GM19395 (cell line): Measurements from ENCODE around the gene RETREG1.
"Not testable (repeated sequence)": the region's sequence is repeated elsewhere in the genome, so short reads cannot be mapped to it uniquely, and the experiment has no call there.

Experiments used
- ATAC-seq: cut with Tn5 transposase; IDR thresholded peaks from one replicate; pipeline ENCODE4 v1.9.1; 2021; ENCODE audit warnings: mild to moderate bottlenecking, moderate library complexity; ENCODE audit not compliant: unreplicated experiment

Gene RETREG1

GRCh38 chr5:16493261-16493660 lies 123.5 kb downstream of the RETREG1 start:
- ATAC-seq, result no peak

GRCh38 chr5:16492398-16493140 lies 124.2 kb downstream of the RETREG1 start:
- ATAC-seq, result no peak

GRCh38 chr5:16490911-16491310 lies 125.9 kb downstream of the RETREG1 start:
- no peak for ATAC-seq

GRCh38 chr5:16489322-16489791 lies 127.4 kb downstream of the RETREG1 start:
- peak; percentile 72 for ATAC-seq

- no peak for ATAC-seq
These were observed 129.3 kb downstream of the RETREG1 start for GRCh38 chr5:16487456-16487855.

GRCh38 chr5:16486711-16487111 lies 130.1 kb downstream of the RETREG1 start:
- no peak for ATAC-seq

- no peak for ATAC-seq
These were observed 131.1 kb downstream of the RETREG1 start for GRCh38 chr5:16485656-16486055.

GRCh38 chr5:16484081-16484480 lies 132.7 kb downstream of the RETREG1 start:
- ATAC-seq, result no peak

- no peak for ATAC-seq
These were observed 133.4 kb downstream of the RETREG1 start for GRCh38 chr5:16483361-16483760.

GRCh38 chr5:16482891-16483290 lies 133.9 kb downstream of the RETREG1 start:
- no peak for ATAC-seq

GRCh38 chr5:16480821-16481538 lies 135.8 kb downstream of the RETREG1 start:
- no peak for ATAC-seq

- no peak for ATAC-seq
These were observed 136.7 kb downstream of the RETREG1 start for GRCh38 chr5:16480144-16480543.

GRCh38 chr5:16477541-16477940 lies 139.3 kb downstream of the RETREG1 start:
- ATAC-seq, result no peak

- not testable (repeated sequence) for ATAC-seq
These were observed 140.4 kb downstream of the RETREG1 start for GRCh38 chr5:16476417-16476816.

GRCh38 chr5:16471387-16471786 lies 145.4 kb downstream of the RETREG1 start:
- no peak for ATAC-seq

GRCh38 chr5:16467363-16468219 lies 149.2 kb downstream of the RETREG1 start:
- peak; percentile 76 for ATAC-seq

- peak; percentile 86 for ATAC-seq
These were observed 151.0 kb downstream of the RETREG1 start, which contains the start of gene ZNF622 for GRCh38 chr5:16465544-16466432. TSS of gene ZNF622 (minus strand) at chr5:16465800. CDS start at chr5:16465665, 135 bp downstream.

GRCh38 chr5:16464664-16465543 lies 151.9 kb downstream of the RETREG1 start:
- peak; percentile 0 for ATAC-seq

- ATAC-seq, result no peak
These were observed 152.6 kb downstream of the RETREG1 start for GRCh38 chr5:16464231-16464630.
